MM.1S (cell line): ENCODE measurements around the gene AK9.

ENCODE experiments used
- DNase-seq: peaks from one replicate; pipeline ENCODE4 v3.0.0-alpha.2; 2015
- H2AFZ ChIP-seq: fragments of 300-600 bp; sonication (generic); 2 replicates; pipeline ENCODE4 v1.6.0; 2016; ENCODE audit warnings: antibody characterized with exemption, low read length
- H3F3A ChIP-seq: fragments of 300-600 bp; sonication (generic); 2 replicates; pipeline ENCODE4 v1.6.1; 2016; ENCODE audit warnings: mild to moderate bottlenecking, antibody characterized with exemption, low read length, moderate library complexity, mixed read lengths; ENCODE audit not compliant: insufficient read depth
- H3K27ac ChIP-seq: fragments of 300-600 bp; sonication (generic); 2 replicates; pipeline ENCODE4 v1.5.1; 2016; ENCODE audit warnings: mild to moderate bottlenecking, low read length
- H3K27me3 ChIP-seq: fragments of 300-600 bp; sonication (generic); replicated peaks from 2 replicates; pipeline ENCODE4 v1.6.0; 2016; ENCODE audit warnings: low read length; ENCODE audit not compliant: insufficient read depth
- H3K36me3 ChIP-seq: fragments of 300-600 bp; sonication (generic); replicated peaks from 2 replicates; pipeline ENCODE4 v1.6.1; 2016; ENCODE audit warnings: mild to moderate bottlenecking, low read length, mixed read lengths; ENCODE audit not compliant: insufficient read depth
- H3K4me1 ChIP-seq: fragments of 300-600 bp; sonication (generic); 2 replicates; pipeline ENCODE4 v1.6.1; 2016; ENCODE audit warnings: low read length, mixed read lengths
- H3K4me2 ChIP-seq: fragments of 300-600 bp; sonication (generic); 2 replicates; pipeline ENCODE4 v1.6.0; 2016; ENCODE audit warnings: low read depth, low read length
- H3K4me3 ChIP-seq: fragments of 300-600 bp; sonication (generic); 2 replicates; pipeline ENCODE4 v1.5.1; 2016; ENCODE audit warnings: low read length, mixed read lengths
- H3K79me2 ChIP-seq: fragments of 300-600 bp; sonication (generic); 2 replicates; pipeline ENCODE4 v1.6.1; 2016; ENCODE audit warnings: mixed run types, low read length, mixed read lengths
- H3K9ac ChIP-seq: fragments of 300-600 bp; sonication (generic); 2 replicates; pipeline ENCODE4 v1.6.1; 2016; ENCODE audit warnings: low read length, mixed read lengths
- H3K9me2 ChIP-seq: fragments of 300-600 bp; sonication (generic); replicated peaks from 2 replicates; pipeline ENCODE4 v1.6.1; 2016; ENCODE audit warnings: mild to moderate bottlenecking, low read length, mixed read lengths; ENCODE audit not compliant: insufficient read depth
- H3K9me3 ChIP-seq: fragments of 300-600 bp; sonication (generic); replicated peaks from 2 replicates; pipeline ENCODE4 v1.6.1; 2016; ENCODE audit warnings: mild to moderate bottlenecking, low read length, mixed read lengths; ENCODE audit not compliant: insufficient read depth
- H4K20me1 ChIP-seq: fragments of 300-600 bp; sonication (generic); 2 replicates; pipeline ENCODE4 v1.6.1; 2016; ENCODE audit warnings: mild to moderate bottlenecking, low read length, moderate library complexity, mixed read lengths; ENCODE audit not compliant: insufficient read depth
- CTCF ChIP-seq: fragments of 300-600 bp; sonication (generic); IDR thresholded peaks from 2 replicates; pipeline ENCODE4 v1.5.1; 2016; ENCODE audit warnings: antibody characterized with exemption, low read length, mixed read lengths
- EZH2 ChIP-seq: fragments of 300-600 bp; sonication (generic); optimal IDR thresholded peaks from 2 replicates; pipeline ENCODE3; 2017; ENCODE audit warnings: low read depth, mild to moderate bottlenecking, antibody characterized with exemption, low read length, mixed read lengths
- EZH2phosphoT487 ChIP-seq: fragments of 300-600 bp; sonication (generic); IDR thresholded peaks from 2 replicates; pipeline ENCODE4 v1.6.1; 2018; ENCODE audit warnings: antibody characterized with exemption, low read length

Gene AK9

DNA sequence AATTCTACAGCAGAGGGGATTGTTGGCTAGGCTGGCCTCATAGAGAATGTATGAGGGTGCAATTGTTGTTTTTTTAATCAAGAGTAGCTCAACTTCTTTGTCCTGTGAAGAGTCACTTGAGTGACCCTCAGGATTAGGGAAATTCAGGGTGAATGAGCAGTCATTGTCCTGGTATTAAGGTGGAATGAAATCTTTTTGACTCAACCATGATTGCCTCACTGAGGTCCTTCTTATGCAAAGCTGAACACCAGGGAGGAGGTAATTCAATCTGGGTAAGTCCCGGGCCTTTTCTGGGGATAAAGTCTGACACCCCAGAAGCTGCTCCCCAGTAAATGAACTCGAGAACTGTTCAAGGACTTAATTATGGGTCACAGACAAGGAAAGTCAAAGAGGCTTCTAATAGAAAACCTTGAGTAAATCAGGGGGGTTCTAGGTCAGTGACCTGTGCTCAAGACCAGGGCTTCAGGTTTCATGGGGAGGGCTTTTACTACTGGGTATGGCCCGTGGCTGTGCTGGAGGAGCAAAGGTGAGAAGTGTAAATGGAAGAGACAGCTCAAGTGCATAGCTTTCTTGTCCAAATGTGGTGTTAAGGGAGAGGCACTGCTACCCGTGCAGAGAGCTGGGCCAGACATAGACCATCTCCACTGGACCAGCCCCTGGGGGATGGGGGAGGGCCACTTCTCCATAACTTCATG is 182.7 kb downstream of the AK9 start:
- H3K79me2 ChIP-seq, result no peaks in the 10 kb centered on the region
- no peaks in the 10 kb centered on the region for H3K36me3 ChIP-seq
- TF ChIP-seq EZH2 (no peak), EZH2phosphoT487 (no peak), CTCF (no peak)
- H3K27me3 ChIP-seq, result no peaks in the 10 kb centered on the region
- no peak overlapping the region for H2AFZ ChIP-seq
- no peak overlapping the region for H3K4me2 ChIP-seq
- H3K27ac ChIP-seq, result no peak overlapping the region
- H3K9ac ChIP-seq, result no peak overlapping the region
- H3K9me2 ChIP-seq, result no peaks in the 10 kb centered on the region
- H4K20me1 ChIP-seq, result no peaks in the 10 kb centered on the region
- H3F3A ChIP-seq, result no peaks in the 10 kb centered on the region
- H3K9me3 ChIP-seq, result no peaks in the 10 kb centered on the region
- H3K4me1 ChIP-seq, result no peaks in the 10 kb centered on the region
- no peak overlapping the region for H3K4me3 ChIP-seq
- DNase-seq, result no peak

DNA sequence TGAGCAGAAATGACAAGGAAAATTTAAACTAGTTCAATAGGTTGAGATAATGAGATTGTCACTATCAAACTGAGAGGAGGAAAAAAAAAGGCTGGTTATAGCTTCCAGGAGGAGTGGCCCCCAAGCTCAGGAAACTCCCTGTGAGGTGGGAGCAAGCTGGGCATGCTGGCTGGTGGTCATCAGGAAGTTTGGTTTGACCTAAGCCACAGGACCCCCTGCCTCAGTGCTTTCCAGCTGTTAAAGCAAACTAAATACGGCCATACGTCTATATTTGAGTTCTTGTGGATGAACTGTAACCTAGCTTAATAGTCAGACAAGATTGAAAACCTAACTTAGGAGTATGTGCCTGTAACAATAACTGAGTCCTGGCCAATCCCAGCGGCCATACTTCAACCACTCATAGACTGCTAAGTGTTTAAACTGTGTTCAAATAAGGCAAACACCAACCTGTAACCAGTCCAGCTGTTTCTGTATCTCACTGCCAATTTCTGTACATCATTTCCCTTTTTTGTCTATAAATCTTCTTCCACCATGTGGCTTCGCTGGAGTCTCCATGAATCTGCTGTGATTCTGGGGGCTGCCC is 183.4 kb downstream of the AK9 start:
- Histone ChIP-seq H3K27me3 (no peaks in the 10 kb centered on the region), H3K4me1 (no peaks in the 10 kb centered on the region), H2AFZ (no peak overlapping the region), H4K20me1 (no peaks in the 10 kb centered on the region), H3K36me3 (no peaks in the 10 kb centered on the region), H3K4me2 (no peak overlapping the region), H3K27ac (no peak overlapping the region), H3K79me2 (no peaks in the 10 kb centered on the region), H3K9ac (no peak overlapping the region), H3F3A (no peaks in the 10 kb centered on the region), H3K4me3 (no peak overlapping the region), H3K9me3 (no peaks in the 10 kb centered on the region), H3K9me2 (no peaks in the 10 kb centered on the region)
- DNase-seq, result no peak
- TF ChIP-seq EZH2phosphoT487, result no peak
- TF ChIP-seq EZH2, result no peak
- no peak for TF ChIP-seq CTCF

DNA sequence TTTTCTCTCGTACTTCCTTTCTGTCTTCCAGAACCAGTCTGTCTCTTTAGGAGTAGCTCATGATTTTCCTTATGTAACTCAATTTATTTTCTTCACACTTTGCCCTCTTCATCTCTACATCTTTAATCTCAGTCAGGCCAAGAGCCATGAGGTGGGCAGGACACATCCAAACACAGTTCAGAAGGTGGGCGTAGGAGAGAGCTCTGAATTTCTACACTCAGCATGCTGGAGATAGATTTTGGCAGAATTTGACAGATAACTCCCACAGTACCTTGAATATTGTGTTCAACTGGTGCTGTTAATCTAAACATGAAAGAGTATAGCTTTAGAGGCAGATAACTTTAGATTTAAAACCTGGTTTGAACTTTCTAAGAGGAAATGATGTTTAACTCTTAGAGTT is 184.2 kb downstream of the AK9 start:
- H3K9me2 ChIP-seq, result no peaks in the 10 kb centered on the region
- H3K79me2 ChIP-seq, result no peaks in the 10 kb centered on the region
- H3K4me1 ChIP-seq, result no peaks in the 10 kb centered on the region
- no peak overlapping the region for H3K4me2 ChIP-seq
- TF ChIP-seq EZH2phosphoT487, result no peak
- TF ChIP-seq CTCF, result no peak
- no peak for TF ChIP-seq EZH2
- H3K27ac ChIP-seq, result no peak overlapping the region
- no peaks in the 10 kb centered on the region for H3K36me3 ChIP-seq
- no peaks in the 10 kb centered on the region for H3K27me3 ChIP-seq
- no peak for DNase-seq
- no peaks in the 10 kb centered on the region for H3K9me3 ChIP-seq
- H3K9ac ChIP-seq, result no peak overlapping the region
- H2AFZ ChIP-seq, result no peak overlapping the region
- no peaks in the 10 kb centered on the region for H4K20me1 ChIP-seq
- no peaks in the 10 kb centered on the region for H3F3A ChIP-seq
- no peak overlapping the region for H3K4me3 ChIP-seq
